22Rv1 (cell line): Measurements from ENCODE around the gene NKD1.

Experiments used
- ZFX ChIP-seq: fragments of 450-650 bp; IDR thresholded peaks from 2 replicates; pipeline ENCODE4 v1.6.1; 2017; ENCODE audit warnings: antibody characterized with exemption, borderline replicate concordance
- TF ChIP-seq, protein P1 (sequence below): fragments of 450-650 bp; IDR thresholded peaks from 2 replicates; pipeline ENCODE4 v1.5.1; 2017; ENCODE audit warnings: mild to moderate bottlenecking

DNA sequence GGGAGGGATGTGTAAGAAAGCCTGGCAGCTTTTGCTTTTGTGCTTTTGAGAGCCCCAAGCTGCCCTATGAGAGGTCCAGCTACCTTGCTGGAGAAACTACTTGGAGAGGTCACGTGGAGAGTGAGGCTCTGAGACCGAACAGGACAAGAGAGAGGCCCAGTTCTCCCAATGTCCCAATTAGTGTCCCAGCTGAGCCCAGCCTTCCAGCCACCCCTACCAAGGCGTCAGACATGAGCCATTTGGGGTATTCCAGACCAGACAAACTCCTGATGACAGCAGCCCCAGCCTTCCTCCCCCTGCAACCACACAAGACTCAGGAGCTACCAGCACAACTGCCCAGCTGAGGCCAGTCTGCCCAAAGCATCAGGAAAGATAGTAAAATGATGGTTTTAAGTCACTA lies 35.0 kb downstream of the NKD1 start:
- TF ChIP-seq, protein P1, sequence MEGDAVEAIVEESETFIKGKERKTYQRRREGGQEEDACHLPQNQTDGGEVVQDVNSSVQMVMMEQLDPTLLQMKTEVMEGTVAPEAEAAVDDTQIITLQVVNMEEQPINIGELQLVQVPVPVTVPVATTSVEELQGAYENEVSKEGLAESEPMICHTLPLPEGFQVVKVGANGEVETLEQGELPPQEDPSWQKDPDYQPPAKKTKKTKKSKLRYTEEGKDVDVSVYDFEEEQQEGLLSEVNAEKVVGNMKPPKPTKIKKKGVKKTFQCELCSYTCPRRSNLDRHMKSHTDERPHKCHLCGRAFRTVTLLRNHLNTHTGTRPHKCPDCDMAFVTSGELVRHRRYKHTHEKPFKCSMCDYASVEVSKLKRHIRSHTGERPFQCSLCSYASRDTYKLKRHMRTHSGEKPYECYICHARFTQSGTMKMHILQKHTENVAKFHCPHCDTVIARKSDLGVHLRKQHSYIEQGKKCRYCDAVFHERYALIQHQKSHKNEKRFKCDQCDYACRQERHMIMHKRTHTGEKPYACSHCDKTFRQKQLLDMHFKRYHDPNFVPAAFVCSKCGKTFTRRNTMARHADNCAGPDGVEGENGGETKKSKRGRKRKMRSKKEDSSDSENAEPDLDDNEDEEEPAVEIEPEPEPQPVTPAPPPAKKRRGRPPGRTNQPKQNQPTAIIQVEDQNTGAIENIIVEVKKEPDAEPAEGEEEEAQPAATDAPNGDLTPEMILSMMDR: no peak
- TF ChIP-seq ZFX: no peak
